Measurements from ENCODE around the gene GHR.

Gene GHR

DNA sequence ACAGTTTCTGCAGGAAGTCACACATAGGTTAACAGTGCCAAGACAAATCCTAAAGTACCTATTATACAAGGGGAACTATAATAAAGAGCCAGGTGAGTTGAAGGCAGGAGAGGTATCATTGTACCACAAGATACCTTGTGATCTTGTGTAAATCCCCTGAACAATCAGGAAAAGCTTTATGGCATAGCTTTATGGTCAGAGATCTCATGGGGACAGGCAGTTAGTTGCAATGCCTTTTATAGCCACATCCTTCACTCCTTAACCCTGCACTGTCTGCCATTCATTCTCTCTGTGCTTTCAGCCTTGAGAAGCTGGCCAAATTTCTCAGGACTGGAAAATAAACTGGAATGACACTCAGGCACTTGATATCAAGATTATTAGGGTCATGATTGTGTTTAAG is 97.0 kb downstream of the GHR start:
- no peaks in the 10 kb centered on the region for H3K36me3 Mint-ChIP-seq
- H3K4me1 Mint-ChIP-seq, result no peaks in the 10 kb centered on the region
- H3K27ac Mint-ChIP-seq, result no peak overlapping the region
- peaks cover 4% of the 10 kb centered on the region for H3K27me3 Mint-ChIP-seq
- no peaks in the 10 kb centered on the region for H3K9me3 Mint-ChIP-seq
- no peak overlapping the region for H3K4me3 Mint-ChIP-seq

DNA sequence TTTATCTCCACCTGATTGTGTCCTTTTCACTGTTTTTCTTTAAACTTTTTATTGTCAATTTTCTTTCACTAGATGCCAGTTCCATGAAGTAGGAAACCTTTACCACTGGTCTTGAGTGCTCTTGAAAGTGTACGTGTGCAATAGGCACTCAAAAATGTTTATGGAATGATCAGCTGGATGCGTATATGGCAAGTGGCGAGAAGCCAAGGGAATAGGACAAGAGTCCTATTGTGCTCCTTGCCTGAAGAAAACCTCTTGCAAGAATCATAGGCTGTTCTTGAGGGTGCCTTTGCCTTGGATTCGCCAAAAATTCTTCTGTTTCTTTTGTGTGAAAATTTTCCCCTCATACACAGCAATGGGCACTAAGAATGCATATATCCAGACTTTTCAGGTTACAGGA is 97.7 kb downstream of the GHR start:
- Mint-ChIP-seq H3K4me1 (no peaks in the 10 kb centered on the region), H3K4me3 (no peak overlapping the region), H3K27me3 (peaks cover 4% of the 10 kb centered on the region), H3K27ac (no peak overlapping the region), H3K9me3 (no peaks in the 10 kb centered on the region), H3K36me3 (no peaks in the 10 kb centered on the region)

DNA sequence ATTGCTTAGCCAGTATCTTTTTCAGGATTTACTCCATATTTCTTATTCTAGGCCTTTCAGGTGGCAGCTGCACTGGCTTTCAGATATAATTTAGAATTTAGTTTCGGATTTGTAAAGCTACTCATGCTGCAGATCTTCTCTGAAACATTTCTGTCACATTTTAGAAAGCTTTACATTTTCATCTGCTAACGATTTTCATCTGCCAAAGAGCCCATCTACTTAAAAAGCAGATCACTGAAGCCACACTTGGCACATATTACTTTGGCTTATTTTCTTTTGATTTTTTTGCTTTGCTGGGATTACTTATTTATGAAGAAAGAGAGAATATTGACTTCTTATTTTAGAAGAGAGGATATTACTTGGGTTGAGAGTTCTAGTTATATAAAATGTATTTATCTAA is 98.2 kb downstream of the GHR start:
- no peaks in the 10 kb centered on the region for H3K36me3 Mint-ChIP-seq
- H3K9me3 Mint-ChIP-seq, result no peaks in the 10 kb centered on the region
- H3K4me3 Mint-ChIP-seq, result no peak overlapping the region
- no peak overlapping the region for H3K27ac Mint-ChIP-seq
- H3K27me3 Mint-ChIP-seq, result peaks cover 4% of the 10 kb centered on the region
- no peaks in the 10 kb centered on the region for H3K4me1 Mint-ChIP-seq

DNA sequence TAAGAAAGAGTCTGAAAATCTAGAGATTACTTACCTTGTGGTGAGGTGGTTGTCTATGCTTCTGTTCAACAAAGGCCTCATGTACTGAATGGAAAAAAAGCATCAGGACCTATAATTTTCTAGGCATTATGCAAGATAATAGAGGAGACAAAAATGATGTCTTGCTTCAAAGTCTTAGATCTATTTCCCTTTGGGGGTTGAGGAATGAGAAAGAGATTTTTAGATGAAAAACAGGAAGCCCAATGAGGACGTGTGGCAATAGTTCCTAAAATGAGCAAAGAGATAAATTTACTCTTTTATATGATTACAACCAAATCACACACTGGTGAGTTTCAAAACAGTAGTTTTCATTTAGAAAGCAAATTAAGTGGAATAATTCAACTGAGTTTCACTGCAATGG is 99.5 kb downstream of the GHR start:
- H3K27me3 Mint-ChIP-seq, result peaks cover 2% of the 10 kb centered on the region
- no peak overlapping the region for H3K27ac Mint-ChIP-seq
- no peak overlapping the region for H3K4me3 Mint-ChIP-seq
- no peaks in the 10 kb centered on the region for H3K4me1 Mint-ChIP-seq
- H3K36me3 Mint-ChIP-seq, result no peaks in the 10 kb centered on the region
- no peaks in the 10 kb centered on the region for H3K9me3 Mint-ChIP-seq

DNA sequence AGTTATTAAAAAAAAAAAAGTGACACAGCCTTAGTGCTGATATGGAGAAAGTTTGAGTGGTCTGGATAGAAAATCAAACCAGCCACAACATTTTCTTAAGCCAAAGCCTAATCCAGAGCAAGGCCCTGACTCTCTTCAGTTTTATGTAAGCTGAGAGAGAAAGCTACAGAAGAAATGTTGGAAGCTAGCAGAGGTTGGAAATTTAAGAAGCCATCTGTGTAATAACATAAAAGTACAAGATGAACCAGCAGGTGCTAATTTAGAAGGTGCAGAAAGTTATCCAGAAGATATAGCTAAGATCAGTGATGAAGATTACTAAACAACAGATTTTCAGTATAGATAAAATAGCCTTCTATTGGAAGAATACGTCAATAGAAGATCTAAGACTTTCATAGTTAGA is 102.9 kb downstream of the GHR start:
- H3K36me3 Mint-ChIP-seq, result no peaks in the 10 kb centered on the region
- H3K27me3 Mint-ChIP-seq, result peaks cover 2% of the 10 kb centered on the region
- no peak overlapping the region for H3K27ac Mint-ChIP-seq
- no peak overlapping the region for H3K4me3 Mint-ChIP-seq
- H3K4me1 Mint-ChIP-seq, result no peaks in the 10 kb centered on the region
- no peaks in the 10 kb centered on the region for H3K9me3 Mint-ChIP-seq

DNA sequence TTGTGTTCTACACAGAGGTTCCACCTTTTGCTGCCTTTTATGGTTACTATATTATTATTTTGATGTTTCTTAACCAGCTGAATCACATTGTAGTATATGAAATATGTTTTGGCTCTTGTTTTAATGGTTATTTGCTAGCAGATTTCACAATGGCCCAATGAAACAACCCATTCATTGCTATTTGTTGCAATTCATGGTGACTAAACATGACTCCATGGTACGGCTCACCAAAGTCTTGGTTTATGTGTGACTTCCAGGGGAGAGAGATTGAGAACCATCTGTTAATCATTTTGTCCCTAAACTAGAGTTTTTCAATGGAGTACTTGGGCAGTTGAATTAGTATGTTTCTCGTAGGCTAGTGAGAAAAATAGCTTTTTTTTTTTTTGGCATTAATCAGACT is 108.4 kb downstream of the GHR start:
- Mint-ChIP-seq H3K36me3 (no peaks in the 10 kb centered on the region), H3K4me3 (no peak overlapping the region), H3K9me3 (no peaks in the 10 kb centered on the region), H3K27me3 (no peaks in the 10 kb centered on the region), H3K4me1 (no peaks in the 10 kb centered on the region), H3K27ac (no peak overlapping the region)

DNA sequence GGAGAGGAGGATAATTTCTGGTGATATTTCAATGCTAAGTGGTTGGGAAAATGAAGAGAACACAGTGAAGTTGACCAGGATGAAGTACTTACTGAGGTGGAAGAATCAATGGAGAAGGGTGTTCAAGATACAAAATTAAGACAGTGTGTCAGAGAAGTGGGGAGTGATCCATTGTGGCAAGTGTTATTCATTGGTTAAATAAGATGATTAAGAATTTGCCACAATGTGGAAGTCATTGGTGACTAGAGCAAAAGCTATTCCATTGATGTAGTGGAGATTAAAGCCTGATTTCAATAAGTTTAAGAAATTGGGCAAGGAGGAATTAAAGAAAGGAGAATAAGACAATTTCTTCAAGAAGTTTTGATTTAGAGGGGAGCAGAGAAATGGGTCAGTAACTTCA is 118.9 kb downstream of the GHR start:
- Mint-ChIP-seq H3K36me3 (no peaks in the 10 kb centered on the region), H3K27me3 (peaks cover 12% of the 10 kb centered on the region), H3K9me3 (peaks cover 8% of the 10 kb centered on the region), H3K4me1 (no peaks in the 10 kb centered on the region), H3K27ac (no peak overlapping the region), H3K4me3 (no peak overlapping the region)

DNA sequence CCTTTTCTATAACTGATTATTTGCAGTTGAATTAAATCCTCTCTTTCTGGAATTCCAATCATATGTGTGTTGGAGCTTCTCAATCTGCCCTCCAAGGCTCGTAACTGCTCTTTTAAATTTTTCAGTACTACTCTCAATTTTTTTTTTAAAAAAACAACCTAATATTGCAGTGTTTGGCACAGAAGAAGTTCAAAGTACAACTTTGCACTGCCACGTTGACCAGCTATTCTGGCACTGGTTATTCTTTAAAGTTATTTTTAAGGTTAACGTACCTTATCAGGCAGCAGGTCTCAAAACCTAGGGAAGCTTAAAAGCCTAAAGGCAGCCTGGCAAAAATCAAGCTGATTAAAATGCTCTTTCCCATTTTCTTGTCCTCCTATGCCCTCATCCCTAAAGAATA is 120.5 kb downstream of the GHR start:
- H3K36me3 Mint-ChIP-seq, result no peaks in the 10 kb centered on the region
- H3K4me3 Mint-ChIP-seq, result no peak overlapping the region
- H3K4me1 Mint-ChIP-seq, result no peaks in the 10 kb centered on the region
- no peak overlapping the region for H3K27ac Mint-ChIP-seq
- H3K9me3 Mint-ChIP-seq, result peaks cover 4% of the 10 kb centered on the region
- peaks cover 9% of the 10 kb centered on the region for H3K27me3 Mint-ChIP-seq

DNA sequence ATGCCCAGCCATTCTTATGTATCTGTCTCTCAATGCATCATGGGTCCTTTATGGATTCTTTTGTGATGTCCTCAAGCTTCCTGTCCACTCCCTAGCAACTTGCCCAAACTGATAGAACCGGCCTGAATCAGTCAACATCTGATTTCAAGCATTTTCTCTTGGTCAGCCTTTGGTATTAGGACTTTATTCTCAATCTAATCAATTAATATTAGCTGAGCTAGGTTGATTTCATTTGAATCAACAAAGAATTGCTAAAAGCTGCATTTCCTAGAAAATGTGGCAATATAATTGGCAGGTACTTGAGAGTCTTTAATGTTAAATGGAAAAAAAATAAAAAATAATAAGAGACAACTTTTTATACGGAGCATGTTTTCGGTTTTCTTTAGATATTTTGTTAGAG is 121.8 kb downstream of the GHR start:
- Mint-ChIP-seq H3K4me1 (no peaks in the 10 kb centered on the region), H3K36me3 (no peaks in the 10 kb centered on the region), H3K27me3 (peaks cover 8% of the 10 kb centered on the region), H3K27ac (no peak overlapping the region), H3K4me3 (no peak overlapping the region), H3K9me3 (no peaks in the 10 kb centered on the region)

DNA sequence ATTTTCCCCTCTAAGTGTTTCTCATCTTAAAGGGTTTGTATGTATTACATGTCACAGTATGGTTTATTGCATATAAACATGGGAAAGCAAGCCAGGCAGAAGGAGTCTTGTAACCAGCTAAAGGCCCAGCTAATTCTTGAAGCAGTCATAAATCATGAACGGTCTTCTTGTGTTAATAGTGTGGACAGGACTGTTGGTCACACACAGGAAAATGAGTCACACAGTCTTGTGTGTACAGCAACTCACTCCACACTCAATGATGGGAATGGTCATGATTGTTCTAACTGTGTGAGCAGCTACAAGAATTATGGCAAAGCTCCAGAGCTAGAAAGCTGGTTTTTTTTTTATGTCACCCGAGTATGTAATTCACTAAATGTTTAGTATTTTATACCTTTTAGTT is 123.9 kb downstream of the GHR start:
- Mint-ChIP-seq H3K9me3 (no peaks in the 10 kb centered on the region), H3K36me3 (no peaks in the 10 kb centered on the region), H3K27me3 (peaks cover 4% of the 10 kb centered on the region), H3K4me1 (no peaks in the 10 kb centered on the region), H3K4me3 (no peak overlapping the region), H3K27ac (no peak overlapping the region)

DNA sequence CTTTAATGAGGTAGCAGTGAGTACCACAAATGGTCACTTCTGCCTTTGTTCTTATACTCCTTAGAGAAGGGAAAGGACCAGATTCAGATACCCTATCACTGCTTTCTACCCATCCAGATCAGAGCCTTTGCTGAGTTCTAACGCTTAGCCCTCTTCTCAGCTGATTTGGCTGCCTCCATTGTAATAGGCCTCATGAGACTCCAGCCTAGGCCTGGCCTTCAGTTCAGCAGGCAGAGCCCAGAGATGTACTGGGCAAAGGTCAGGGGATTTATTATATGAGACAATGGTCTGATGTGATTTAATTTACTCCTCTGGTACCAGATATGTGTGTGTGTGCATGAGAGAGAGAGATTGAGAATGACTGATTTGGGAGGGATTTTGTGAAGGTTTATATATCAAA is 124.7 kb downstream of the GHR start:
- no peaks in the 10 kb centered on the region for H3K36me3 Mint-ChIP-seq
- peaks cover 4% of the 10 kb centered on the region for H3K27me3 Mint-ChIP-seq
- no peak overlapping the region for H3K4me3 Mint-ChIP-seq
- no peaks in the 10 kb centered on the region for H3K4me1 Mint-ChIP-seq
- H3K9me3 Mint-ChIP-seq, result no peaks in the 10 kb centered on the region
- H3K27ac Mint-ChIP-seq, result no peak overlapping the region

DNA sequence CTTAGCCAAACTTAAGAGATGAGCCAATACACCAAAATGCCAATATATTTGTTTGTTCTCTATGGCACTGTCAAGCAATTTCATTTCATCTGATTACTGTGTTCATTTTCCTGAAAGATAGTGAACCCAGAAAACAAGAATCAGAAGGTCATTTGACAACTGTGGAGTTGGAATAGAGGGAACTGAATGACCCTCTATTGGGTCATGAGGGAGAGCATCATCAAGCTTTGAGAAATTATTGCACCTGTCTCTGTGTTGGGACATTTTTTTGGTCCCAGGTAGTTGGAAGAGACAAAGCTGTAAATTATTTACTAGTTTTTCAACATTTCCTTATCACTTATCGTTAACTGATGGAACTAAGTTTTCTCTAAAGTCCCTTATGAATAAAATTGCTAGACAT is 129.4 kb downstream of the GHR start:
- H3K27me3 Mint-ChIP-seq, result peaks cover 2% of the 10 kb centered on the region
- no peak overlapping the region for H3K4me3 Mint-ChIP-seq
- H3K9me3 Mint-ChIP-seq, result no peaks in the 10 kb centered on the region
- H3K27ac Mint-ChIP-seq, result no peak overlapping the region
- no peaks in the 10 kb centered on the region for H3K36me3 Mint-ChIP-seq
- H3K4me1 Mint-ChIP-seq, result no peaks in the 10 kb centered on the region

DNA sequence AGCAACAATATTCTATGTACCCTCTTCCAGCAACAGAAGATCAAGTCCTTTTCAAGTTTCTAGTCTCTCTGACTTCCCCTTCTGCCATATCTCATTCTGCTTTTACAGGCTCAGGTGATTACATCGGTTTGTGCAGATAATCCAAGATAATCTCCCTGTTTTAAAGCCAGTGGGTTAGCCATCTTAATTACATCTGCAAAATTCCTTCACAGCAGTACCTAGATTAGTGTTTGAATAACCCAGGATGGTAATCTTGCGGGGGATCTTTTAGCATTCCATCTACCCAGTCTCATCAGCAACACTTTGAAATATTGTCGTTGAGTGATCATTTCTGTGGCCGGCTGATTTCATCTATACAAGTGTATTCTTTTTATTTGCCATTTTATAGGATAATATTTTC is 130.2 kb downstream of the GHR start:
- H3K4me1 Mint-ChIP-seq, result no peaks in the 10 kb centered on the region

DNA sequence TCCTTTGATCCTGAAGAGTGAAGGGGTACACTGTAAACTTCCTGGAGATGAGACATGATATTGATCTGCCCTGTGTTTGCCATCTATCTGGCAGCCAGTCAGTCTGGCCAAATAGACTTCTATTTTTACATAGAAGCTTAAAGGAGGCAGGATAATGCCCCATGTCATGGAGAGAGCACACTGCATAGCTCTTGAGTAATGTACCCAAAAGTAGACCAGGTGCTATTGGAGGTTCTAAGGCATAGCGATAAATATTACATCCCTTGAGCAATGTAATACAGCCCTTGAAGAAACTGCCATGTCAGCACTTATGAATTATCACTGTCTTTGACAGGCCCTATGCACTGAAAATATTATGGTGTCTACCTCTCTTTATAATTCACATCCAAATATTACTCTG is 131.8 kb downstream of the GHR start:
- Mint-ChIP-seq H3K27ac (no peak overlapping the region), H3K36me3 (no peaks in the 10 kb centered on the region), H3K27me3 (peaks cover 2% of the 10 kb centered on the region), H3K9me3 (no peaks in the 10 kb centered on the region), H3K4me1 (no peaks in the 10 kb centered on the region), H3K4me3 (no peak overlapping the region)

More for the DNA sequence above, 130.2 kb downstream of the GHR start:
- Mint-ChIP-seq H3K27ac (no peak overlapping the region), H3K4me3 (no peak overlapping the region), H3K27me3 (peaks cover 2% of the 10 kb centered on the region), H3K9me3 (no peaks in the 10 kb centered on the region), H3K36me3 (no peaks in the 10 kb centered on the region)

DNA sequence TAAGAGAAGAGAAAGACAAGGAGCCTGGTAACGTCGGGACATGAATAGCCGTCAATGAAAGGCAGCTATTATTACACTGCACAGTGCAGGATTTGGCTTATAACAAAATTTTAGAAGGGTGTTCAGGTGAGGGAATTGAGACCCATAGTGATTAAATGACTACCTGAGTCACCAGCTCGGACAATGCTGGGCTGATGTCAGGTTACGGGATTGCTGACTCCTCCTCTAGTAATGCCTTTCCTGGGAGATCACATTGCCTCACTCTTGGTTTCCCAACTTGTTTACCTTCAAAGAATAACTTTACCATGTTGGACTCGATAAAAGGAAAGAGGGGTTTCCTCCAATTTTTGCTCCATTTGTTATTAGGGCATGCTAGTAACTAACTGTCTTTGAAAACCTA is 132.6 kb downstream of the GHR start:
- peaks cover 5% of the 10 kb centered on the region for H3K27me3 Mint-ChIP-seq
- no peaks in the 10 kb centered on the region for H3K36me3 Mint-ChIP-seq
- H3K4me1 Mint-ChIP-seq, result no peaks in the 10 kb centered on the region
- no peak overlapping the region for H3K27ac Mint-ChIP-seq
- H3K4me3 Mint-ChIP-seq, result no peak overlapping the region
- no peaks in the 10 kb centered on the region for H3K9me3 Mint-ChIP-seq

DNA sequence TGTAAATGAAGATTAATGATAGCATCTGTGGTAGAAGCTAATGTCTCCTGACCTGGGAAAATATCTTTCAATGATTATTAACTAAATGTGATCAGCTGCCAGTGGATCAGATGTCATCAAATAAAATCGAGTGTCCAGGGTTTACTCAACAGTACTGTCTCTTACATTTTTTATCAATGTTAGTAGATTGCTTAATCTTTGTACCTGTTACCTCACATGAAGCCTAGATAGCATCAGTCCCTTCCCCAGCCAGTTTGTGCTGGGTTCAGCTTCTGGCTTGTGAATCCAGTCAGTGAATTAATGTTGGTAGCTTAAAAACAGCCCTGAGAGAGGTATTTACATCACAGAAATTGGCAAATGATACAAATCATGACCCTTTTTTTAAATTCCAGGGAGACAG is 134.4 kb downstream of the GHR start:
- Mint-ChIP-seq H3K36me3 (no peaks in the 10 kb centered on the region), H3K27me3 (peaks cover 3% of the 10 kb centered on the region), H3K9me3 (no peaks in the 10 kb centered on the region), H3K4me3 (no peak overlapping the region), H3K27ac (no peak overlapping the region), H3K4me1 (no peaks in the 10 kb centered on the region)

DNA sequence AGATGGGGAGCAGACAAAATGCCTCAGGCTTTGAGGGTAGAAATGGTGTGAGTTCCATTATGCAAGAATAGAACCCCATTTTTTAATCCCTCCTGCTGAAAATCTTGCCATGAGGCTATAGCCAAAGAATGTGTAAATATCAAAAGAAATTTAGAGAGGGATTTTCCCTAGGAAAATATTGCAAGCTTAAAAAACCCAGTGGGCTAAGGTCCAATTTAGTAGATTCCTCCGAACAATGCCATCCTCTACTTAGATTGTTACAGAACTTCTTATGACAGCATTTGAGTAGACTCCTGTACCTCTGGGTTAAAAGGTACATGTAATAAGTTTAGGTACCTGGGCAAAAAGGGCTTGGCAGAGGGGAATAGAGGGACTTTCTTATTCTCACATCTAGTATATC is 138.4 kb downstream of the GHR start:
- no peak overlapping the region for H3K27ac Mint-ChIP-seq
- H3K4me3 Mint-ChIP-seq, result no peak overlapping the region
- peaks cover 3% of the 10 kb centered on the region for H3K27me3 Mint-ChIP-seq
- no peaks in the 10 kb centered on the region for H3K36me3 Mint-ChIP-seq
- H3K4me1 Mint-ChIP-seq, result no peaks in the 10 kb centered on the region
- H3K9me3 Mint-ChIP-seq, result no peaks in the 10 kb centered on the region
